K562 (cell line): ENCODE results near the gene NT5DC1.

Experiments used
- CTCF ChIP-seq, 3 experiments: IDR thresholded peaks in 2 of 3; conservative IDR thresholded peaks in 1 of 3; 2 replicates each; pipeline ENCODE4 v1.5.1; 2011 to 2012; ENCODE audit warnings: low read length in 3 of 3, mild to moderate bottlenecking in 3 of 3, control low read depth in 2 of 3, improper control_type of control experiment in 1 of 3, inconsistent platforms in 1 of 3, low read depth in 1 of 3, mixed read lengths in 1 of 3, moderate library complexity in 1 of 3; ENCODE audit not compliant: insufficient read depth in 2 of 3
- HSF4 ChIP-seq: fragments of 250-450 bp; sonication (Bioruptor Pico); IDR thresholded peaks from 2 replicates; pipeline ENCODE4 v2.1.2; 2022; ENCODE audit warnings: mild to moderate bottlenecking, moderate library complexity, borderline replicate concordance
- JUN ChIP-seq, 2 experiments: sonication (generic) in 1 of 2; formaldehyde crosslinking in 1 of 2; IDR thresholded peaks; 2 replicates each; pipeline versions ENCODE4 v1.6.1 to v1.8.0; 2012 to 2022; ENCODE audit warnings: borderline replicate concordance in 2 of 2, mild to moderate bottlenecking in 2 of 2, improper control_type of control experiment in 1 of 2, low read depth in 1 of 2, low read length in 1 of 2, missing genetic modification reagents in 1 of 2
- MAFF ChIP-seq: IDR thresholded peaks from 2 replicates; pipeline ENCODE4 v1.6.1; 2012; ENCODE audit warnings: low read length, improper control_type of control experiment
- RB1 ChIP-seq: fragments of 450-650 bp; IDR thresholded peaks from 2 replicates; pipeline ENCODE4 v1.6.1; 2017; ENCODE audit warnings: low read depth, mild to moderate bottlenecking
- SUPT5H ChIP-seq: fragments of 450-650 bp; IDR thresholded peaks from 2 replicates; pipeline ENCODE4 v1.6.1; 2016
- ZFX ChIP-seq: sonication (generic); formaldehyde crosslinking; IDR thresholded peaks from 2 replicates; pipeline ENCODE4 v1.8.0; 2022; ENCODE audit warnings: mild to moderate bottlenecking, missing genetic modification reagents, moderate library complexity
- TF ChIP-seq, protein P1 (sequence below): conservative IDR thresholded peaks from 2 replicates; pipeline ENCODE4 v1.6.1; 2011; ENCODE audit warnings: low read depth, mild to moderate bottlenecking, low read length; ENCODE audit not compliant: control insufficient read depth
- TF ChIP-seq, protein P2 (sequence below): sonication (generic); formaldehyde crosslinking; IDR thresholded peaks from 2 replicates; pipeline ENCODE4 v1.9.0; 2022; ENCODE audit warnings: mild to moderate bottlenecking, missing genetic modification reagents
- TF ChIP-seq, protein P3 (sequence below): fragments of 250-450 bp; sonication (Bioruptor Pico); IDR thresholded peaks from 2 replicates; pipeline ENCODE4 v1.8.0; 2021; ENCODE audit warnings: moderate library complexity, mild to moderate bottlenecking, inconsistent platforms

DNA sequence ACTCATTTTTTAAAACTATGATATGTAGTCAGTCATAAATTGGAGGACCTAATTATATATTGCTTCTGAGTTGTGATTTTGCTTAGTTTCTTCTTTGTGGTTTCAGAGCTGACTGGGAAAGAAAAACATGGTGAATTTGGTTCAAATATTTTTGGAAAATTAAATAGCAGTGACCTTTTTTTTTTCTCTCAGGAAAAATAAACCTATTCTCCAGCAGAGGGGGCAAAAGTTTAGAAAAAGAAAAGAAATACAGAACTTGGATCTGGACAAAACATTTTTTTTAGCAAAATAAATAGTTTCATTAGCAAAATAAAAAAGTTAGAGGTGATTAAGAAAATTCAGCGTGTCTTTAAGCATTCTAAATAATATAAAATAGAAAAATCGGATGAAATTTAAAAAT lies 15.1 kb downstream of the NT5DC1 start:
- TF ChIP-seq, protein P1, sequence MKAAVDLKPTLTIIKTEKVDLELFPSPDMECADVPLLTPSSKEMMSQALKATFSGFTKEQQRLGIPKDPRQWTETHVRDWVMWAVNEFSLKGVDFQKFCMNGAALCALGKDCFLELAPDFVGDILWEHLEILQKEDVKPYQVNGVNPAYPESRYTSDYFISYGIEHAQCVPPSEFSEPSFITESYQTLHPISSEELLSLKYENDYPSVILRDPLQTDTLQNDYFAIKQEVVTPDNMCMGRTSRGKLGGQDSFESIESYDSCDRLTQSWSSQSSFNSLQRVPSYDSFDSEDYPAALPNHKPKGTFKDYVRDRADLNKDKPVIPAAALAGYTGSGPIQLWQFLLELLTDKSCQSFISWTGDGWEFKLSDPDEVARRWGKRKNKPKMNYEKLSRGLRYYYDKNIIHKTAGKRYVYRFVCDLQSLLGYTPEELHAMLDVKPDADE, result no peak
- TF ChIP-seq CTCF (IDR thresholded peaks at IDR 0.05 in 2 of 3, conservative IDR thresholded peaks at IDR 0.05 in 1 of 3; ENCODE audit: insufficient read depth in 2 of 3, low read depth in 1 of 3, low read length in 3 of 3), result peak in 2 of 3 experiments; percentile 9 to 53; a peak in 3 of 6 replicates
- TF ChIP-seq JUN (IDR thresholded peaks at IDR 0.05; ENCODE audit: borderline replicate concordance, low read depth, low read length), result no peak
- no peak for TF ChIP-seq JUN (CRISPR knock-in tag; IDR thresholded peaks at IDR 0.05; ENCODE audit: borderline replicate concordance)
- TF ChIP-seq ZFX (CRISPR knock-in tag), result no peak
- TF ChIP-seq, protein P2, sequence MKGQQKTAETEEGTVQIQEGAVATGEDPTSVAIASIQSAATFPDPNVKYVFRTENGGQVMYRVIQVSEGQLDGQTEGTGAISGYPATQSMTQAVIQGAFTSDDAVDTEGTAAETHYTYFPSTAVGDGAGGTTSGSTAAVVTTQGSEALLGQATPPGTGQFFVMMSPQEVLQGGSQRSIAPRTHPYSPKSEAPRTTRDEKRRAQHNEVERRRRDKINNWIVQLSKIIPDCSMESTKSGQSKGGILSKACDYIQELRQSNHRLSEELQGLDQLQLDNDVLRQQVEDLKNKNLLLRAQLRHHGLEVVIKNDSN (CRISPR knock-in tag), result no peak
- TF ChIP-seq, protein P3, sequence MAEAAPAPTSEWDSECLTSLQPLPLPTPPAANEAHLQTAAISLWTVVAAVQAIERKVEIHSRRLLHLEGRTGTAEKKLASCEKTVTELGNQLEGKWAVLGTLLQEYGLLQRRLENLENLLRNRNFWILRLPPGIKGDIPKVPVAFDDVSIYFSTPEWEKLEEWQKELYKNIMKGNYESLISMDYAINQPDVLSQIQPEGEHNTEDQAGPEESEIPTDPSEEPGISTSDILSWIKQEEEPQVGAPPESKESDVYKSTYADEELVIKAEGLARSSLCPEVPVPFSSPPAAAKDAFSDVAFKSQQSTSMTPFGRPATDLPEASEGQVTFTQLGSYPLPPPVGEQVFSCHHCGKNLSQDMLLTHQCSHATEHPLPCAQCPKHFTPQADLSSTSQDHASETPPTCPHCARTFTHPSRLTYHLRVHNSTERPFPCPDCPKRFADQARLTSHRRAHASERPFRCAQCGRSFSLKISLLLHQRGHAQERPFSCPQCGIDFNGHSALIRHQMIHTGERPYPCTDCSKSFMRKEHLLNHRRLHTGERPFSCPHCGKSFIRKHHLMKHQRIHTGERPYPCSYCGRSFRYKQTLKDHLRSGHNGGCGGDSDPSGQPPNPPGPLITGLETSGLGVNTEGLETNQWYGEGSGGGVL, result no peak
- TF ChIP-seq MAFF, result no peak
- no peak for TF ChIP-seq HSF4 (CRISPR knock-in tag)
- no peak for TF ChIP-seq RB1
- no peak for TF ChIP-seq SUPT5H
